HG02798 (cell line): ENCODE results near the gene ANO1.
"Not testable (repeated sequence)": the region's sequence is repeated elsewhere in the genome, so short reads cannot be mapped to it uniquely, and the experiment has no call there.

Experiments
- ATAC-seq: cut with Tn5 transposase; IDR thresholded peaks from one replicate; pipeline ENCODE4 v1.9.1; 2021; ENCODE audit warnings: mild to moderate bottlenecking; ENCODE audit not compliant: unreplicated experiment, poor library complexity

The ANO1 gene

DNA sequence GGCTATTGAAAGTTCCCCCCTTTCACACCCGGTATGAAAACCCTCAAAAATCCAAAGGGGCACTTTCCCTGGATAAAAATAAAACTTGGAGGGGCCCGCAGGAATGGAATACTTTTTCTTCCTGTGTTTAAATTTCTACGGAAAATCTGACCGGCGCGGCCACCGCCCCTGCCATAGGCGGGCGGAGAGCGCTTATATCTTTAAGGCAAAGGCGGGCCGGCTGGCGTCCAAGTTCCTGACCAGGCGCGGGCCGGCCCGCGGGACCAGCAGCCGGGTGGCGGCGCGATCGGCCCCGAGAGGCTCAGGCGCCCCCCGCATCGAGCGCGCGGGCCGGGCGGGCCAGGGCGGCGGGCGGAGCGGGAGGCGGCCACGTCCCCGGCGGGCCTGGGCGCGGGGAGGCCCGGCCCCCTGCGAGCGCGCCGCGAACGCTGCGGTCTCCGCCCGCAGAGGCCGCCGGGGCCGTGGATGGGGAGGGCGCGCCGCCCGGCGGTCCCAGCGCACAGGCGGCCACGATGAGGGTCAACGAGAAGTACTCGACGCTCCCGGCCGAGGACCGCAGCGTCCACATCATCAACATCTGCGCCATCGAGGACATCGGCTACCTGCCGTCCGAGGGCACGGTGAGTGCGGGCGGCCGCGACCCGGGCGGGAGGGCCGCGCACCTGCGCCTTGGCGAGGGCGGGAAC, at the start of gene ANO1:
Gene ANO1, plus strand, starts transcription at position 223 of the 686 bp plus-strand sequence. Its CDS starts 290 bp downstream, at position 513.
- ATAC-seq = no peak

DNA sequence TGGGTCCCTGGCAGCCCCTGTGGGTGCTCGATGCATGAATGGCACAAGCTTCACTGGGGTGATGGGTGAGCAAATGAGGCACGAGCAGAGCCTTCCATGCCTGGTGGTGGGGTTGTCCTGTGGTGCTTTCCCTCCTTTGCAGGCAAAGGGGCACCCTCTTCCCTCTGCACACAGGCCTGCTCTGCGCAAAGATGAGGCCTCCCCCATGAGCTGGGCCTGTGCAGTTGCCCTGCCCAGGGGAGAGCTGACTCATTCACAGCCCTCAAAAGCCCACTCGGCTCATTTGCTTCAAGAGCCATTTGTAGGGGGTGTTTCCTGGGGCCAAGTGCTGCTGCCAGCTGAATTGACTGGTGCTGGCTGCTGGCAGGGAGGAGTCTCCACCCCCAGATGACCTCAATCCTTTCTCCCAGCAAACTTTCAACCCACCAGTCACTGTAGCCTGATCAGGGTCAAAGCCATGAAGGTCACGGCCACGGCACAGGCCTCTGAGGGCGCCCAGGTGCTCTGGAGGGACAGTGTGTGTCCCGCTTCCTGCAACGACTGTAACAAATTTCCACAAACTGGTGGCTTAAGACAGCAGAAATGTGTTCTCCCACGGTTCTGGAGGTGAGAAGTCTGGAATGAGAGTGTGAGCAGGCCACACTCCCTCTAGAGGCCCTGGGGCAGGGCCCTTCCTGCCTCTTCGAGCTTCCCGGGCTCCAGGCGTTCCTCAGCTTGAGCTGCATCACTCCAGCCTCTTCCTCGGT, 48.8 kb upstream of the ANO1 start:
- no peak for ATAC-seq

DNA sequence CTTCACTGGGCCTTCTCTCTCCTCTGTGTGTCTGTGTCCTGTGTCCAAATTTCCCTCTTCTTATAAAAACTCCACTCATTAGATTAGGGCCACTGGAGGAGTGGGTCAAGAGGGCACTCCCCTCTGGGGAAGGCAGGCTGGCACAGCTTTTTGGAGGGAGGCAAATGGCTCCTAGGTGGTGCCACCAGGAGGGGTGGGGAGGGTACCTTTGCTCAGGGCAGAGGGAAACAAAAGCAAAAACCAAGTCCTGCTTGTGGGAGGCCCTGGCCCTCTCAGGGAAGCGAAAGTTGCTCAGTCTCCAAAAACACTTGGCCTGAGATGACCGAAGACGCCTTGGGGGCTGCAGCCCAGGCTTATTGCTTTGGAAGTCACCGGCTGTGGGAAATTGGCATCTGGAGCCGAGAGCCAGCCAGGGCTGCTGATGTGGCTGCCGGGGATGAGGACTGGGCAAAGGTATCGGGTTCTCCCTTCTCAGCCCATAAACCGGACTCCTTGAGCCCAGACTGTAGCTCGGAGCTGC, 48.2 kb upstream of the ANO1 start:
- ATAC-seq = no peak

DNA sequence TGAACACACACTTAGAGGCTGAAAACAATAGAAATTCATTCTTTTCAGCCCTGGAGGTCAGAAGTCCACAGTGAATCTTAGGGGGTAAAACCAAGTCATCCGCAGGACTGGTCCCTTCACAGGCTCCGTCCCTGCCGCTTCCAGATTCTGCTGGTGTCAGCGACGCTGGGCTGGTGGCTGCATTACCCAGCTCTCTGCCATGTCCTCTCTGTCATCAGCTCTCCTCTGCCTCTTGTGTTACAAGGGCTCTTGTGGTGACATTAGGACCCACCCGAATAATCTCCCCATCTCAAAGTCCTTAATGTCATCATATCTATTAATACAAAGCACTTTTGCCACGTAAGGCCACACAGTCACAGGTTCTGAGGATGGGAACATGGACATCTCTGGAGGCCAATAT, 47.7 kb upstream of the ANO1 start:
- no peak for ATAC-seq

DNA sequence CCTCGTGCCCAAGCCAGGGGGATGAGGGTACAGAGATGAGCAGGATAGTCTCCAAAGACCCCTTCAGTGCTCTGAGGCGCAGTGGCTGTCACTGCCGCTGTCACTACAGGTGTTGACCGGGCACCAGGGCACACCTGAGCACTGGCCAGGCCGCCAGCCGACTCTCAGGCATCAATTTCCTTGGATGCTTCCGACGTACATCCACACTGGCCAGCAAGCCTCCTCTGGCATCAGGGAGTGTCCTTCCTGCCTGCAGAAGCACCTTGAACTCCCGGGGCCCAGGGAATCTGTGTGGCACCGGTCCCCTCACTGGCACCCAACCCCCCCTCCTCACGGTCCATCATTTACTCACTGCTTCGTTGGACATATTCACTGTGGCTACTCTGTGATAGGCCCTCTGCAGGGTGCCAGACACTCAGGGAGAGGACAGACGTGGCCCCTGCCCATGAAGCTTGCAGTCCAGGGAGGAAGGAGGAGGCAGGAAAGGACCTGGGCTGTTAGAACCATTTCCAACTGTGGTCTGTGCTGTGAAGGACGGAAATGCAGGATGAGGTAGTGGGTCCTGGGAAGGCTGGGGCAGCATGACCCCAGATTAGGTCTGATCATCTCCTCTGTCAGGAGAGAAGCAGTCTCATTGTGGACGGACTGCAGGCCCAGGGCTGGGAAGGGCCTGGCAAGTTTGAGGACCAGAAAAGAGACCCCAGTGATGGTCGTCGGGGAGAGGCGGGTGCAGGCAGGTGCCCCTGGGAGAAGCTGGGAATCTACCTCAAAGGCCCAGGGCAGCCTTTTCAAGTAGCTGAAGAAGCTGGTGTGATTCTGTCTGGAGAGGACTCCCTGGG, 46.3 kb upstream of the ANO1 start:
- no peak for ATAC-seq

DNA sequence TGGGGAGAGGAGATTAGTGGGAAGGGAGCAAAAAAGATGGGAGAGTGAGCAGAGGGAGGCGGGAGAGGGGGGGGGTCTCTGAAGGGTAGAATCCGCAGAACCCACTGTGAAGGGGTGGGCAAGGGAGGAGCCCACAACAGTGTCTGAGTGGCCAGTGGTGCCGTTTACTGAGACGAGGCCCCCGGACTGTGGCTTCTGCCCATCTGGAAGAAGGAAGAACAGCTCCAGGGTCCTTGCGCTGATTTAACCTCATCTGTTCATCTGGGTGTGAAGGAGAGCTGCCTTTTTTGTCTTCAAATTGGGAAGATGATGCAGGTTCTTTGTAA, 45.7 kb upstream of the ANO1 start:
- no peak for ATAC-seq

DNA sequence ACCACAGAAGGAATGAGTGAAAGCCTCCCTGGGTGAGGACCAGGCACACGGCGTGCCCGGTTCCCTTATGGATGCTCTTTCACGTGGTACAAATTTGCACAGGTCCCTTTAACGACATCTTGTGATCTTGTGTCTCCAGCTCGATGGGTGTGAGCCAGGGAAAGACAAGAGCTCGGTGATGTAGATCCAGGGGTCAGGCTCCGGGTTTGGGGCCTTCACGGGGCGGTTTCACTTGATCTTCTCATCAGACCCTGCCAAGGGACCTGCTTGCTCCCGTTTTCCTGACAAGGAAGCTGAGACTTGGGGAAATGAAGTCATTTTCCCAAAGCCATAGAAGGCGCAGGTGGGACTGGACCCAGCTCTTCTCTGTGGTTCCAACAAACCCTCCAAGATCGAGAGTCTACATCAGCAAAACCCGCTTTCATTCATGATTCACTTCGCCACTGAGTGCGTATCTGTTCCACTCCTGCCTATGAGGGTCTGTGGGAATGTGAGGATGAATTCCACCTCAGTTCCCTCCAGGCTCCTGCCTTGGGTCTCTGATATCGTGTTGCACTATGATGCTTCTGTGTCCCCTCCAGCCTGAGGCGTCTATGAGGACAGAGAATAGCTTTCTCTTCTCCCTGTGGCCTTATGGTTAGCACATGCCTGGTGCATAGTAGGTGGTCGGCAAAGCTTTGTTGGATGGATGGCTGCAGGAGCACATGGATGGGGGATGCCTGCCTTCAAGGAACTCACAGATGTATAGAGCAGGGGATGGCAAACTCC, 45.0 kb upstream of the ANO1 start:
- no peak for ATAC-seq

DNA sequence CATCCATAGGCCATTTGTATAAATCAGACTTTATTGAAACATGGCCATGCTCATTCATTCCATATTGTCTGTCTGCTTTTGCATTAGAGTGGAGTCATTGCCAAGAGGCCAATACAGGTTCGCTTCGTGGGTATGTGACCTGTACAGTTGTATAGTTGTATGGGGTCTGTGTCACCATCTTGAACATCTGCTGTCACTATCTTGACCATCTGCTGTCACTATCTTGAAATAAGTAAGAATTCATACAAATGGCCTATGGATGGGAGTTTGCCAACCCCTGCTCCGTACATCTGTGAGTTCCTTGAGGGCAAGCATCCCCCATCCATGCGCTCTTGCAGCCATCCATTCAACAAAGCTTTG, 44.4 kb upstream of the ANO1 start:
- no peak for ATAC-seq

DNA sequence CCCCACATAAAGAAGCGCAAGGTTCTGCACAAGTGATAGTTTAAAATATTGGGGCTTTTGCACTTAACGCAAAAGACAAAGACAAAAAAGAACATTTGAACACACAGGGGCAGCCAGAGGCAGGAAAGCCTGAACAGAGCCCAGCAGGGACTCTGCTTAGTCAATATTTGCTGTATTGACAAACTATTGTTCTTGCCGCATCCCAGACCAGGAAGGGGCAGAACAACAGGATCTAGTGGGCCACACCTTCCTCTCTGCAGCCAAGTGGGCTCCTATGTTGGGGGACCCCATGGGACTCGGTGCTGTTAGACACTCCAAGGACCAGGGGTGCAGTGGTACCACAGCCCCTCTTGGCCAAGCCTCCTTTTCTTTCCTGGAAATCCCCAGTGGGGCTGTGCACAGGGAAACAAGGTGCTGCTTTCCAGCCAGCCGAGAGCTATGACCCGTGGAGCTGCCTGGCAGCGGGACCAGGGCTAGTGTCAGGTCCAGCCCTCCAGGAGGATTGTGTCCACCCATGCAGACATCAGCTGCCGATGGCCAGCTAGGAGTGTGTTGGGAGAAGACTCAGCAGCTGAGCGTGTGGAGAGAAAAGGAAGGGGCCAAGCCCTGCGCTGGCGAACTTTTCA, 43.3 kb upstream of the ANO1 start:
- ATAC-seq = no peak

DNA sequence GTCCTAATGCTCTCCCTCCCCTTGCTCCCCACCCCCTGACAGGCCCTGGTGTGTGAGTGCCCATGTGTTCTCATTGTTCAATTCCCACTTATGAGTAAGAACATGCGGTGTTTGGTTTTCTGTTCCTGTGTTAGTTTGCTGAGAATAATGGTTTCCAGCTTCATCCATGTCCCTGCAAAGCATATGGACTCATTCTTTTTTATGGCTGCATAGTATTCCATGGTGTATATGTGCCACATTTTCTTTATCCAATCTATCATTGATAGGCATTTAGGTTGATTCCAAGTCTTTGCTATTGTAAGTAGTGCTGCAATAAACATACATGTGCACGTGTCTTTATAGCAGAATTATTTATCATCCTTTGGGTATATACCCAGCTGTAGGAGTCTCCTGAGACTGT, 42.5 kb upstream of the ANO1 start:
- not testable (repeated sequence) for ATAC-seq

DNA sequence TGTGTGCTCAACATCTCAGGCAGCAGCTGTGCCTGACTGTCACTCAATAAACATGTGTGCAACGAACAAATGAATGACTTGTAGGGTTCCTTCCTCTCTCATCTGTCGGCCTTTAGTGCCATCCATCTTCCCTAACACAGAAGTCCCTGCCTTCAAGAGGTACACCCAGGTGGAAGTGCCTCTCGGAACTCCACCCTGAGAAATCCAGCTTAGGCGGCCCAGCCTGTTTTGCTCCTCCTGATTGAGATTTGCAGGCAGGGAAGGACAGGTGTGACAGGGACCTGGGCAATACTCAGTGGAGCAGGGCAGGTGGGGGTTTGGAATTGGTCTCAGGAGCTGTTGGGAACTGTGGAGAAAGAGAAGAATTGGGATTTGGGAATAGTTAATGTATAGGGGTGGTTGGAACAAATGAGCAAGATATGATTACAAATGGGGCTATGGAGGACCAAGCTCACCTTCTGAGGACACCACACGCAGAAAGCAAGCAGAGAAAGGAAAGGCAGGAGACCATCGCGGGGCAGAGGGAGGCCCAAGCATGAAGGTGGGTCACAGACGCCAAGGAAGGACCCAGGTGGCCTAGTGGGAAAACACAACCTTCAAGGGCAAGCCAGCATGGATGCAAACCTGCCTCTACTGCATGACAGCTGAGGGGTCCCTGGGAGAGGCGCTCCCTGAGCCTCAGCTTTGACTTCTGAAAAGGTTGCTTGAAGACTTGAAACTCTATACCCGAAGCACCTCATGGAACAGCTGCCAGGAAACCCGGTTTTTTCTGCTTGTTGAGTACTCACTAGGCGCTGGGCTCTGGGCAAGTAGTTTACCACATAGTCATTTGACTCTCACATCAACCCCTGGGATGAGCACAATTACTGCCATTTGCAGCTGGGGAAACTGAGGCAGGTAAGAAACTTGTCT, 40.9 kb upstream of the ANO1 start:
- ATAC-seq = no peak

DNA sequence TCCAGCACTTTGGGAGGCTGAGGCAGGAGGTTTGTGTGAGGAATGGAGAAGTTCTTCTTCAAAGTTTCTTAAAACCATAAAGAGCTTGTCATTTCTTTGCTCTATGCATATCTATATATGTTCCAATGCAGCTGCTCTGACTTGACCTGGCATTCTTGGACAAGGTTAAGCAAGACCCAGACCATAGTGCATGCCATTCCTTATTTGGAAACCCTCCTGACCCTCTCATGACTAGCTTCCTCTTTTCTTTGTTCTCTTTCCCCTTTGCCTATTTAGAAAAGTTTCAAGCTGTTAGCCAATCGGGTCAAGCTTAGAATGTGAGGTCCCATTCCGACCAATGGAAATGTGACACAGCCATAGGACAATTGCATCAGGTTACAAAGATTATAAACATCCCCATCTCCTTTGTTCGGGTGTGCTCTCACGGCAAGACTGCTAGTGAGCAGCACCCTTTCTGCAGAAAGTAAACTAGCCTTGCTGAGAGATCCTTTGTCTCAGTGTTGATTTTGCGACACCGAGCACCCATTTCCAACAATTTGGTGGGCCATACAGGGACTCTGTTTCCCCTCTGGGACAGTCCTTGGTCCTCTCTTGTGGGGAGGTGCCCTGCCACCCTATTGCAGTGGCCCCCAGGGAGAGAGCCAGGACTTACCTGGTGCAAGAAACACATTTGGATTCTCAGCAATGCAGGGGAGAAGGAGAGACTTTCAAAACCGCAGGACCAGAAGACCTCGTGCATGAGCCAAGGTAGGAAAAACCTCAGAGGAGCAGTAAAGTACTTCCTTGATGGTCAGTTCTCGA, 39.9 kb upstream of the ANO1 start:
- ATAC-seq = no peak

DNA sequence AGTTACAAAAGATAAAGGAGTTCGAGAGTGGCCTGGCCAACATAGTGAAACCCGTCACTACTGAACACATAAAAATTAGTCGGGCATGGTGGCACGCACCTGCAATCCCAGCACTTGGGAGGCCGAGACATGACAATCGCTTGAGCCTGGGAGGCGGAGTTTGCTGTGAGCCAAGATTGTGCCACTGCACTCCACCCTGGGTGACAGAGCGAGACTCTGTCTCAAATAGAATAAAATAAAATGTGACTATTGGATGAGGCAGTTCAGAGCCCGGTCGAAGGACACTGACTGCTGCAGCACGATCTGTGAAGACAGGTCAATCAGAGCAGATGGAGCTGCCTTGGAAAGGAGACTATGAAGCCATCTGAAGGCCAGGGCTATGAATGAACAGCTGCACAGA, 37.7 kb upstream of the ANO1 start:
- ATAC-seq = no peak

DNA sequence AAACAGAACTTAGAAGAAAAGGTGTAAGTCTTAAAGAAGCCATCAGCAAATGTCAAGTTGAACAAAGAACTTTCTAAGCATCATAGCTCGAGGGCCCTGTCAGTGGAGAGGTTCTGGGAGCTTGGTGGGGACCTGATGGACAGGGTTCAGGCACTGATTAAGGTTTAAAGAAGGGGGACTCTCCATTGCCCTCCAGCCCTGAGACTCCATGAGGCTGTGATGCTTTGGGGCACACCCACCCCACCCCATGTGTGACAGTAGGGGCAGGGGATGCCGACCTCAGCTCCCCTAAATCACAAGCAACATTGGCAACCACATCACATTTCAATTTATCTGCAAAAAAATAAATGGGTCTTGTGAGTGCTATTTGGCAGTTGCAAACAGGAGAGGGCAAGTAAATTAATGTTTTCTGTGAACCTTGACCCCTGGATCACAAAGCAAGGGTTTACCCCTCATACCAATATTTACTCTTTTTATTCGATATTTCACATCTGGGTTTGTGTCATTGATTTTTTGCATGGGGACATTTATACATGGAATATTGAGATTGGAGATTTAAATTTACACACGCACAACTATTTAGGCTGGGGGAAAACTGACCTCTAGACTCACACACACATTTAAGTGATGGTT, 37.1 kb upstream of the ANO1 start:
- no peak for ATAC-seq

DNA sequence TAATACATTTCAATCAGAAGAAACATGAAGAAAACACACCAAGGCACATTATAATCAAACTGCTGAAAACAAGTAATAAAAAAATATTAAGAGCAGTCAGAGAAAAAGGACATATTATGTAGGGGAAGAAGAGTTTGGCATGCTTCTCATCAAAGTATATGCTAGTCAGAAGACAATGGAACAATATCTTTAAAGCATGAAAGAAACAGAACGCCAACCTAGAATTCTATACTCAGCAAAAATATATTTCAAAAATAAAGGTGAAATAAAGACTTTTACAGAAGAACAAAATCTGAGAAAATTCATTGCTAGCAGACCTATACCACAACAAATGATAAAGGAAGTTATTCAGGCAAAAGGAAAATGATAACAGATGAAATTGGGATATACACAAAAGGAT, 34.6 kb upstream of the ANO1 start:
- ATAC-seq = no peak

DNA sequence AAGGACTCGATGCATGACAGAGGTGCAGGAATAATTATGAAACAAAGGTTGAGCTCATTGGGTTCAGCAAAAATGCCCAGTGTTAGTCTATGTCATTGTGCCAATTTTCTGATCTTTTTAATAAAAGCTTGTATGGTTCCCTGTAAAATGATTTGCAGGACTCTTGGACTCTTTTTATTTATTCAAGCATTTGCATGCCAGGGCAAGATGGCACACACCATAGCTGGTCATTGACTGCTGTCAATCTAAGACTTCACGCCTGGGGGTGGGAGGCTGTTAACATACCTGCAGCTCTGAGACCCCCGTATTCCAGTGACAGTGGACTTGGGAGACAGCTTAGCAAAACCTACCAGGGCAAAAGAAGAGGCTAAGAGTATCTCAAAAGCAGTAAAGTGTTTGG, 32.0 kb upstream of the ANO1 start:
- no peak for ATAC-seq

DNA sequence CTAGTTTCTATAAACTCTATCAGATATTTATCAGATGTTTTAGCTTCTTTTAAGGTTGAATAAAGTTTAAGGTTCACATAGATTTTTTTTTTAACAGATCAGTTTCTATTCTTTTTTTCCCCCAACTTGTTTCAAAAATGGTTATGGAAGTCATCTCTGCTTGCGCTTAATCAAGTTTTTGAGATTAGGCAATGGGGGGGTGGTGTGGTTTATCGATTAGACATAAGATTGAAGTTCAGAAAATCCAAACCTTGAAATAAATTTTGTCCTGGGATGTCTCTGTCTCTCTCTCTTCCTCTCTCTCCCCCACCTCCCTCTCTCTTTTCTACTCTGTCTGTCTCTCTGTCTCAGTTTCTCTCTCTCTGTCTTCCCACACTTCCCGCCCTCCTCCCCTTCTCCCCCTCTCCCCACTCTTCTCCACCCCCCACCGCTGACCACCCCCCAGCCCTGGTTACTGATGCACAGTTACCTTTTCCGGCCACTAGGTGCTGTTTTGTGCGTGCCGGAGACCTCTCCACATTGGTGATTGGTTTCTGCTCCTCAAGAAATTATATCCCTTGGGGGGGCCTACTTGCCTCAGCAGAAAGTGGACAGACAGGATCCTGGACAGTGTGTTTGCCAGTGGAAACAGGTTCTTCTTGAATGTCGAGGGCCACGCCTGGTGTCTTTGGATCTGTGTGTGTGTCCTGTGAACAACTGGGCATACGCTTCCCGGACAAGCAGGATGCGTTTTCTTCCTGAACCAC, 29.7 kb upstream of the ANO1 start:
- no peak for ATAC-seq
